ENCODE measurements around the gene POR.
A peak's percentile ranks its signal among the peaks of the same experiment; 100 is the strongest.

POR gene

GRCh38 chr7:75980430-75981202 lies 65.7 kb downstream of the POR start:
- Histone ChIP-seq H2AFZ (ENCODE audit: low read depth, low read length) (no peak overlapping the region), H3K27ac (ENCODE audit: low read length, poor library complexity, severe bottlenecking) (no peak overlapping the region), H4K8ac (ENCODE audit: low read length) (no peak overlapping the region), H2BK15ac (ENCODE audit: low read depth, poor library complexity, severe bottlenecking) (no peak overlapping the region), H3K9ac (ENCODE audit: low read length) (no peak overlapping the region), H3K79me1 (replicated peaks; ENCODE audit: low read length, poor library complexity, severe bottlenecking) (no peaks in the 10 kb centered on the region), H3K9me3 (ENCODE audit: control insufficient read depth, low read length) (no peaks in the 10 kb centered on the region), H3K4me1 (ENCODE audit: control insufficient read depth, insufficient read depth, low read depth, low read length) (peaks cover 21% of the 10 kb centered on the region), H3K4me2 (ENCODE audit: low read length, poor library complexity, severe bottlenecking) (no peak overlapping the region), H3K23ac (ENCODE audit: low read length in 2 of 2) (no peak overlapping the region), H4K91ac (ENCODE audit: low read length) (peak overlapping the region; percentile 18), H2AK5ac (ENCODE audit: low read length, severe bottlenecking) (no peak overlapping the region), H2BK5ac (ENCODE audit: low read depth, low read length, poor library complexity, severe bottlenecking) (no peak overlapping the region), H3K4ac (ENCODE audit: low read depth in 1 of 2, low read length in 2 of 2) (no peak overlapping the region), H3K27me3 (ENCODE audit: control insufficient read depth in 1 of 2, insufficient read depth in 1 of 2, low read length in 2 of 2) (no peaks in the 10 kb centered on the region), H3K4me3 (ENCODE audit: insufficient read depth in 1 of 2, low read depth in 1 of 2, low read length in 2 of 2) (no peak overlapping the region), H3K36me3 (ENCODE audit: control insufficient read depth in 1 of 2, insufficient read depth in 2 of 2, low read depth in 1 of 2, low read length in 2 of 2) (peaks cover 64 to 66% of the 10 kb centered on the region in 2 experiments), H3K14ac (ENCODE audit: low read length in 2 of 2) (no peak overlapping the region), H2BK120ac (ENCODE audit: low read depth, low read length) (no peak overlapping the region), H3K18ac (ENCODE audit: low read depth in 1 of 2, low read length in 2 of 2) (no peak overlapping the region), H2BK12ac (ENCODE audit: low read length in 2 of 2) (no peak overlapping the region)
- WGBS: 88% methylated on average over 29 of the region's 29 CpGs
- no peak for DNase-seq

- Histone ChIP-seq H2AFZ (ENCODE audit: low read depth, low read length) (no peak overlapping the region), H3K18ac (ENCODE audit: low read depth in 1 of 2, low read length in 2 of 2) (no peak overlapping the region), H3K23ac (ENCODE audit: low read length in 2 of 2) (no peak overlapping the region), H3K14ac (ENCODE audit: low read length in 2 of 2) (no peak overlapping the region), H4K91ac (ENCODE audit: low read length) (no peak overlapping the region), H3K4me1 (ENCODE audit: control insufficient read depth, insufficient read depth, low read depth, low read length) (peaks cover 21% of the 10 kb centered on the region), H4K8ac (ENCODE audit: low read length) (no peak overlapping the region), H3K4me3 (ENCODE audit: insufficient read depth in 1 of 2, low read depth in 1 of 2, low read length in 2 of 2) (no peak overlapping the region), H2BK120ac (ENCODE audit: low read depth, low read length) (no peak overlapping the region), H3K36me3 (ENCODE audit: control insufficient read depth in 1 of 2, insufficient read depth in 2 of 2, low read depth in 1 of 2, low read length in 2 of 2) (peaks cover 69 to 71% of the 10 kb centered on the region in 2 experiments), H3K79me1 (replicated peaks; ENCODE audit: low read length, poor library complexity, severe bottlenecking) (no peaks in the 10 kb centered on the region), H2BK12ac (ENCODE audit: low read length in 2 of 2) (no peak overlapping the region), H3K4ac (ENCODE audit: low read depth in 1 of 2, low read length in 2 of 2) (no peak overlapping the region), H3K27ac (ENCODE audit: low read length, poor library complexity, severe bottlenecking) (no peak overlapping the region), H3K9me3 (ENCODE audit: control insufficient read depth, low read length) (no peaks in the 10 kb centered on the region), H2BK5ac (ENCODE audit: low read depth, low read length, poor library complexity, severe bottlenecking) (no peak overlapping the region), H2BK15ac (ENCODE audit: low read depth, poor library complexity, severe bottlenecking) (no peak overlapping the region), H3K4me2 (ENCODE audit: low read length, poor library complexity, severe bottlenecking) (no peak overlapping the region), H3K27me3 (ENCODE audit: control insufficient read depth in 1 of 2, insufficient read depth in 1 of 2, low read length in 2 of 2) (no peaks in the 10 kb centered on the region), H2AK5ac (ENCODE audit: low read length, severe bottlenecking) (no peak overlapping the region), H3K9ac (ENCODE audit: low read length) (no peak overlapping the region)
- no peak for DNase-seq
- WGBS: 90% methylated on average over 12 of the region's 12 CpGs
Observed at GRCh38 chr7:75981203-75981452, 66.2 kb downstream of the POR start.

- Histone ChIP-seq H3K18ac (ENCODE audit: low read depth in 1 of 2, low read length in 2 of 2) (no peak overlapping the region), H3K9me3 (ENCODE audit: control insufficient read depth, low read length) (no peaks in the 10 kb centered on the region), H3K4me1 (ENCODE audit: control insufficient read depth, insufficient read depth, low read depth, low read length) (peaks cover 21% of the 10 kb centered on the region)
Observed at GRCh38 chr7:75981453-75982305, 66.7 kb downstream of the POR start.

GRCh38 chr7:75982306-75983064 lies 67.5 kb downstream of the POR start:
- Histone ChIP-seq H4K8ac (ENCODE audit: low read length) (no peak overlapping the region), H3K18ac (ENCODE audit: low read depth in 1 of 2, low read length in 2 of 2) (no peak overlapping the region), H2AFZ (ENCODE audit: low read depth, low read length) (no peak overlapping the region), H2BK5ac (ENCODE audit: low read depth, low read length, poor library complexity, severe bottlenecking) (no peak overlapping the region), H3K9me3 (ENCODE audit: control insufficient read depth, low read length) (no peaks in the 10 kb centered on the region), H2BK12ac (ENCODE audit: low read length in 2 of 2) (no peak overlapping the region), H3K27ac (ENCODE audit: low read length, poor library complexity, severe bottlenecking) (no peak overlapping the region), H3K9ac (ENCODE audit: low read length) (no peak overlapping the region), H3K4me2 (ENCODE audit: low read length, poor library complexity, severe bottlenecking) (no peak overlapping the region), H3K14ac (ENCODE audit: low read length in 2 of 2) (no peak overlapping the region), H3K27me3 (ENCODE audit: control insufficient read depth in 1 of 2, insufficient read depth in 1 of 2, low read length in 2 of 2) (no peaks in the 10 kb centered on the region), H3K4me1 (ENCODE audit: control insufficient read depth, insufficient read depth, low read depth, low read length) (peaks cover 21% of the 10 kb centered on the region), H2BK120ac (ENCODE audit: low read depth, low read length) (no peak overlapping the region), H3K36me3 (ENCODE audit: control insufficient read depth in 1 of 2, insufficient read depth in 2 of 2, low read depth in 1 of 2, low read length in 2 of 2) (peaks cover 82 to 85% of the 10 kb centered on the region in 2 experiments), H3K4me3 (ENCODE audit: insufficient read depth in 1 of 2, low read depth in 1 of 2, low read length in 2 of 2) (no peak overlapping the region), H3K4ac (ENCODE audit: low read depth in 1 of 2, low read length in 2 of 2) (no peak overlapping the region), H3K79me1 (replicated peaks; ENCODE audit: low read length, poor library complexity, severe bottlenecking) (no peaks in the 10 kb centered on the region), H2BK15ac (ENCODE audit: low read depth, poor library complexity, severe bottlenecking) (no peak overlapping the region), H2AK5ac (ENCODE audit: low read length, severe bottlenecking) (peak overlapping the region; percentile 20), H4K91ac (ENCODE audit: low read length) (no peak overlapping the region), H3K23ac (ENCODE audit: low read length in 2 of 2) (no peak overlapping the region)
- DNase-seq: no peak
- 96% methylated on average over 22 of the region's 22 CpGs for WGBS

More at GRCh38 chr7:75981453-75982305, 66.7 kb downstream of the POR start:
- no peak overlapping the region for H3K9ac ChIP-seq (ENCODE audit: low read length)
- 94% methylated on average over 38 of the region's 38 CpGs for WGBS
- H2AFZ ChIP-seq (ENCODE audit: low read depth, low read length): no peak overlapping the region
- no peak overlapping the region for H2AK5ac ChIP-seq (ENCODE audit: low read length, severe bottlenecking)
- H3K27ac ChIP-seq (ENCODE audit: low read length, poor library complexity, severe bottlenecking): no peak overlapping the region
- no peak overlapping the region for H3K23ac ChIP-seq (ENCODE audit: low read length in 2 of 2)
- H3K4ac ChIP-seq (ENCODE audit: low read depth in 1 of 2, low read length in 2 of 2): no peak overlapping the region
- H4K91ac ChIP-seq (ENCODE audit: low read length): no peak overlapping the region
- no peak overlapping the region for H2BK5ac ChIP-seq (ENCODE audit: low read depth, low read length, poor library complexity, severe bottlenecking)
- no peak for DNase-seq
- H3K4me2 ChIP-seq (ENCODE audit: low read length, poor library complexity, severe bottlenecking): no peak overlapping the region
- H2BK12ac ChIP-seq (ENCODE audit: low read length in 2 of 2): no peak overlapping the region
- H2BK120ac ChIP-seq (ENCODE audit: low read depth, low read length): no peak overlapping the region
- H3K36me3 ChIP-seq (ENCODE audit: control insufficient read depth in 1 of 2, insufficient read depth in 2 of 2, low read depth in 1 of 2, low read length in 2 of 2): peaks cover 74 to 77% of the 10 kb centered on the region in 2 experiments
- no peak overlapping the region for H2BK15ac ChIP-seq (ENCODE audit: low read depth, poor library complexity, severe bottlenecking)
- no peak overlapping the region for H3K14ac ChIP-seq (ENCODE audit: low read length in 2 of 2)
- H3K27me3 ChIP-seq (ENCODE audit: control insufficient read depth in 1 of 2, insufficient read depth in 1 of 2, low read length in 2 of 2): no peaks in the 10 kb centered on the region
- no peak overlapping the region for H4K8ac ChIP-seq (ENCODE audit: low read length)
- H3K79me1 ChIP-seq (replicated peaks; ENCODE audit: low read length, poor library complexity, severe bottlenecking): no peaks in the 10 kb centered on the region
- H3K4me3 ChIP-seq (ENCODE audit: insufficient read depth in 1 of 2, low read depth in 1 of 2, low read length in 2 of 2): no peak overlapping the region

All from mesenchymal stem cell (in vitro differentiated cells and primary cell).